Suprapubic skin (tissue), 3 donors: ENCODE results near the gene MRAP2.

Experiments used
- CTCF ChIP-seq, 2 donors: fragments of 200-600 bp in 1 of 2; fragments of 450-650 bp in 1 of 2; sonication (generic) in 1 of 2; IDR thresholded peaks; one replicate each; pipeline ENCODE4 v1.5.1; 2016 to 2019; ENCODE audit warnings: antibody characterized with exemption in 2 of 2, mild to moderate bottlenecking in 1 of 2, moderate library complexity in 1 of 2
- EP300 ChIP-seq: sonication (generic); formaldehyde crosslinking; IDR thresholded peaks from one replicate; pipeline ENCODE4 v1.6.1; 2017; ENCODE audit warnings: antibody characterized with exemption
- POLR2A ChIP-seq, 2 donors: fragments of 450-650 bp; IDR thresholded peaks; one replicate each; pipeline ENCODE4 v1.6.1; 2017; ENCODE audit warnings: antibody characterized with exemption in 2 of 2, mild to moderate bottlenecking in 2 of 2, moderate library complexity in 2 of 2

- TF ChIP-seq CTCF (IDR thresholded peaks at IDR 0.05) (no peak), POLR2A (IDR thresholded peaks at IDR 0.05) (no peak), EP300 (no peak)
These were observed 14.3 kb upstream of the MRAP2 start for GRCh38 chr6:84019141-84019841.
